Measurements from ENCODE around the gene NOP56.
"Not testable (repeated sequence)": the region's sequence is repeated elsewhere in the genome, so short reads cannot be mapped to it uniquely, and the experiment has no call there.

Gene NOP56

GRCh38 chr20:2695984-2696525 is 43.6 kb downstream of the NOP56 start:
- not testable (repeated sequence) for H3K9me3 Mint-ChIP-seq; H3K27ac Mint-ChIP-seq; H3K36me3 Mint-ChIP-seq (ENCODE audit: low read depth); H3K4me3 Mint-ChIP-seq; DNase-seq (ENCODE audit: low spot score)
- Mint-ChIP-seq H3K27me3 (ENCODE audit: low read depth) (peaks cover 45% of the 10 kb centered on the region), H3K4me1 (ENCODE audit: low read depth) (peaks cover 12% of the 10 kb centered on the region)

- Mint-ChIP-seq H3K36me3 (ENCODE audit: low read depth) (peaks cover 7% of the 10 kb centered on the region), H3K27ac (no peak overlapping the region), H3K27me3 (ENCODE audit: low read depth) (peaks cover 39% of the 10 kb centered on the region), H3K4me1 (ENCODE audit: low read depth) (peaks cover 8% of the 10 kb centered on the region), H3K4me3 (no peak overlapping the region), H3K9me3 (no peaks in the 10 kb centered on the region)
- no peak for DNase-seq (ENCODE audit: low spot score)
Observed at GRCh38 chr20:2696646-2697045, 44.2 kb downstream of the NOP56 start.

GRCh38 chr20:2697768-2698167 is 45.3 kb downstream of the NOP56 start:
- H3K9me3 Mint-ChIP-seq: no peaks in the 10 kb centered on the region
- peaks cover 33% of the 10 kb centered on the region for H3K27me3 Mint-ChIP-seq (ENCODE audit: low read depth)
- H3K36me3 Mint-ChIP-seq (ENCODE audit: low read depth): peaks cover 2% of the 10 kb centered on the region
- DNase-seq (ENCODE audit: low spot score): no peak
- peaks cover 3% of the 10 kb centered on the region for H3K4me1 Mint-ChIP-seq (ENCODE audit: low read depth)
- no peak overlapping the region for H3K4me3 Mint-ChIP-seq
- no peak overlapping the region for H3K27ac Mint-ChIP-seq

GRCh38 chr20:2698186-2698817 is 45.9 kb downstream of the NOP56 start:
- peaks cover 33% of the 10 kb centered on the region for H3K27me3 Mint-ChIP-seq (ENCODE audit: low read depth)
- no peak for DNase-seq (ENCODE audit: low spot score)
- peaks cover 2% of the 10 kb centered on the region for H3K36me3 Mint-ChIP-seq (ENCODE audit: low read depth)
- H3K27ac Mint-ChIP-seq: no peak overlapping the region
- no peaks in the 10 kb centered on the region for H3K9me3 Mint-ChIP-seq
- no peak overlapping the region for H3K4me3 Mint-ChIP-seq
- peaks cover 3% of the 10 kb centered on the region for H3K4me1 Mint-ChIP-seq (ENCODE audit: low read depth)

- no peak for DNase-seq (ENCODE audit: low spot score)
- Mint-ChIP-seq H3K9me3 (no peaks in the 10 kb centered on the region), H3K27ac (no peak overlapping the region), H3K4me1 (ENCODE audit: low read depth) (peaks cover 3% of the 10 kb centered on the region), H3K27me3 (ENCODE audit: low read depth) (peaks cover 32% of the 10 kb centered on the region), H3K36me3 (ENCODE audit: low read depth) (peaks cover 2% of the 10 kb centered on the region), H3K4me3 (no peak overlapping the region)
Observed at GRCh38 chr20:2698912-2699311, 46.5 kb downstream of the NOP56 start.

- H3K36me3 Mint-ChIP-seq (ENCODE audit: low read depth): peaks cover 1% of the 10 kb centered on the region
Observed at GRCh38 chr20:2699775-2700413, 47.5 kb downstream of the NOP56 start.

GRCh38 chr20:2700913-2701620 is 48.6 kb downstream of the NOP56 start:
- no peak overlapping the region for H3K4me3 Mint-ChIP-seq

More at GRCh38 chr20:2699775-2700413, 47.5 kb downstream of the NOP56 start:
- H3K4me3 Mint-ChIP-seq: no peak overlapping the region
- no peak for DNase-seq (ENCODE audit: low spot score)
- peaks cover 2% of the 10 kb centered on the region for H3K4me1 Mint-ChIP-seq (ENCODE audit: low read depth)
- H3K27me3 Mint-ChIP-seq (ENCODE audit: low read depth): peaks cover 25% of the 10 kb centered on the region
- no peak overlapping the region for H3K27ac Mint-ChIP-seq
- no peaks in the 10 kb centered on the region for H3K9me3 Mint-ChIP-seq

GRCh38 chr20:2701671-2702081 is 49.2 kb downstream of the NOP56 start:
- Mint-ChIP-seq H3K4me1 (ENCODE audit: low read depth) (no peaks in the 10 kb centered on the region), H3K4me3 (no peak overlapping the region), H3K36me3 (ENCODE audit: low read depth) (no peaks in the 10 kb centered on the region), H3K27me3 (ENCODE audit: low read depth) (peaks cover 8% of the 10 kb centered on the region), H3K9me3 (no peaks in the 10 kb centered on the region), H3K27ac (no peak overlapping the region)
- no peak for DNase-seq (ENCODE audit: low spot score)

More at GRCh38 chr20:2700913-2701620, 48.6 kb downstream of the NOP56 start:
- H3K9me3 Mint-ChIP-seq: no peaks in the 10 kb centered on the region
- no peaks in the 10 kb centered on the region for H3K36me3 Mint-ChIP-seq (ENCODE audit: low read depth)
- H3K4me1 Mint-ChIP-seq (ENCODE audit: low read depth): no peaks in the 10 kb centered on the region
- DNase-seq (ENCODE audit: low spot score): no peak
- H3K27ac Mint-ChIP-seq: no peak overlapping the region
- H3K27me3 Mint-ChIP-seq (ENCODE audit: low read depth): peaks cover 13% of the 10 kb centered on the region

- no peak for DNase-seq (ENCODE audit: low spot score)
- Mint-ChIP-seq H3K27me3 (ENCODE audit: low read depth) (peaks cover 4% of the 10 kb centered on the region), H3K9me3 (no peaks in the 10 kb centered on the region), H3K36me3 (ENCODE audit: low read depth) (no peaks in the 10 kb centered on the region), H3K4me1 (ENCODE audit: low read depth) (no peaks in the 10 kb centered on the region), H3K27ac (no peak overlapping the region), H3K4me3 (no peak overlapping the region)
Observed at GRCh38 chr20:2703716-2704475, 51.5 kb downstream of the NOP56 start.

GRCh38 chr20:2705931-2706645 is 53.7 kb downstream of the NOP56 start:
- no peak for DNase-seq (ENCODE audit: low spot score)
- Mint-ChIP-seq H3K4me3 (no peak overlapping the region), H3K9me3 (no peaks in the 10 kb centered on the region), H3K36me3 (ENCODE audit: low read depth) (no peaks in the 10 kb centered on the region), H3K27ac (no peak overlapping the region), H3K4me1 (ENCODE audit: low read depth) (no peaks in the 10 kb centered on the region), H3K27me3 (ENCODE audit: low read depth) (peaks cover 2% of the 10 kb centered on the region)

GRCh38 chr20:2706688-2707352 is 54.4 kb downstream of the NOP56 start:
- H3K36me3 Mint-ChIP-seq (ENCODE audit: low read depth): no peaks in the 10 kb centered on the region
- no peaks in the 10 kb centered on the region for H3K9me3 Mint-ChIP-seq
- no peaks in the 10 kb centered on the region for H3K4me1 Mint-ChIP-seq (ENCODE audit: low read depth)
- DNase-seq (ENCODE audit: low spot score): no peak
- H3K4me3 Mint-ChIP-seq: no peak overlapping the region
- peaks cover 2% of the 10 kb centered on the region for H3K27me3 Mint-ChIP-seq (ENCODE audit: low read depth)
- no peak overlapping the region for H3K27ac Mint-ChIP-seq

- Mint-ChIP-seq H3K36me3 (ENCODE audit: low read depth) (no peaks in the 10 kb centered on the region), H3K27me3 (ENCODE audit: low read depth) (peaks cover 2% of the 10 kb centered on the region), H3K4me1 (ENCODE audit: low read depth) (no peaks in the 10 kb centered on the region), H3K27ac (no peak overlapping the region), H3K4me3 (no peak overlapping the region), H3K9me3 (no peaks in the 10 kb centered on the region)
- no peak for DNase-seq (ENCODE audit: low spot score)
Observed at GRCh38 chr20:2707353-2708072, 55.1 kb downstream of the NOP56 start.
